ENCODE data around the gene KPNA2. TPM values are rescaled to one million over a fixed set of nuclear protein-coding genes. Genes with fewer than 3 reads are reported as not detected.
A peak's percentile ranks its signal among the peaks of the same experiment; 100 is the strongest.
"Not testable (repeated sequence)": the region's sequence is repeated elsewhere in the genome, so short reads cannot be mapped to it uniquely, and the experiment has no call there.

The KPNA2 gene
- total and polyA plus RNA-seq, 3 donors from 2014 or later, result 143 to 481 (median 157) TPM

DNA sequence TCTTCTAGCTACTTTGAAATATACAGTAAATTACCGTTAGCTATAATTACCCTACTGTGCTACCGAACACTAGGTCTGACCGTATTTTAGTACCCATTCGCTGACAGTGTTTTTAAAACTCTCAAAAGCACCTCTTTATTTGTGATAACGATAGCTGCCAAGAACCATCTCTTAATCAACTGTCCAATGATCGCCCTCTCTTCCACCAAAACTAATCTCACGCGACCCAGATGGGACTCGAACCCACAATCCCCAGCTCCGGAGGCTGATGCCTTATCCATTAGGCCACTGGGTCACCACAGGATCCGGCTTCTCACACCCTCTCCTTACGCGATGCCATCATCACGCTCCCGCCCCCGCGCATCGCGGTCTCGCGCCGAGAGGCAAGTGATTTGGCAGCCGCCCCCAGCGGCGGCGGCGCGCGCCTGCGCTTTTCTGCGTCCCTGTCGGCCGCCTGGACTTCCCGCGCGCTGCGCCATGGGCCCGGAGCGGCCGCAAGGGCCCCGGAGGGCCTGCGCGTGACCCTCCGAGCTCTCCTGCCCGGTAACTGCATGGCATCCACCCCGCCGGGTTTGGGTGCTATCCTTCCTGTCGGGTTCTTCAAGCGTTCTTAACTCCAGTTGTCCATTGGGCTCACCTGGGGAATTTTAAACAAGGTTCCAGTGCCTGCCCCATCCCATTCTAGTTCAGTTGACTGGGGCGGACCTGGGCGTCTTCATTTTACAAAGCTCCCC is 15.7 kb upstream of the KPNA2 start:
- Histone ChIP-seq H3K9me3 (no peaks in the 10 kb centered on the region), H3K36me3 (ENCODE audit: low read depth, missing control alignments) (no peaks in the 10 kb centered on the region), H3K4me3 (peak overlapping the region; percentile 57 to 81), H3K27ac (peak overlapping the region; percentile 91 to 94), H3K27me3 (no peaks in the 10 kb centered on the region), H3K4me1 (no peaks in the 10 kb centered on the region)
- WGBS, 2 donors, result 1 to 3% methylated on average over 25 to 45 of the region's 51 CpGs
- TF ChIP-seq, protein P1, sequence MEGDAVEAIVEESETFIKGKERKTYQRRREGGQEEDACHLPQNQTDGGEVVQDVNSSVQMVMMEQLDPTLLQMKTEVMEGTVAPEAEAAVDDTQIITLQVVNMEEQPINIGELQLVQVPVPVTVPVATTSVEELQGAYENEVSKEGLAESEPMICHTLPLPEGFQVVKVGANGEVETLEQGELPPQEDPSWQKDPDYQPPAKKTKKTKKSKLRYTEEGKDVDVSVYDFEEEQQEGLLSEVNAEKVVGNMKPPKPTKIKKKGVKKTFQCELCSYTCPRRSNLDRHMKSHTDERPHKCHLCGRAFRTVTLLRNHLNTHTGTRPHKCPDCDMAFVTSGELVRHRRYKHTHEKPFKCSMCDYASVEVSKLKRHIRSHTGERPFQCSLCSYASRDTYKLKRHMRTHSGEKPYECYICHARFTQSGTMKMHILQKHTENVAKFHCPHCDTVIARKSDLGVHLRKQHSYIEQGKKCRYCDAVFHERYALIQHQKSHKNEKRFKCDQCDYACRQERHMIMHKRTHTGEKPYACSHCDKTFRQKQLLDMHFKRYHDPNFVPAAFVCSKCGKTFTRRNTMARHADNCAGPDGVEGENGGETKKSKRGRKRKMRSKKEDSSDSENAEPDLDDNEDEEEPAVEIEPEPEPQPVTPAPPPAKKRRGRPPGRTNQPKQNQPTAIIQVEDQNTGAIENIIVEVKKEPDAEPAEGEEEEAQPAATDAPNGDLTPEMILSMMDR (IDR thresholded peaks at IDR 0.05), result peak; percentile 33 to 73 (median 64)
- no peak for TF ChIP-seq POLR2A (IDR thresholded peaks at IDR 0.05)
- intact Hi-C loops (cut with DNase I; ENCODE audit: low total_unique reads), result no loop called here
- peak; percentile 96 for DNase-seq

DNA sequence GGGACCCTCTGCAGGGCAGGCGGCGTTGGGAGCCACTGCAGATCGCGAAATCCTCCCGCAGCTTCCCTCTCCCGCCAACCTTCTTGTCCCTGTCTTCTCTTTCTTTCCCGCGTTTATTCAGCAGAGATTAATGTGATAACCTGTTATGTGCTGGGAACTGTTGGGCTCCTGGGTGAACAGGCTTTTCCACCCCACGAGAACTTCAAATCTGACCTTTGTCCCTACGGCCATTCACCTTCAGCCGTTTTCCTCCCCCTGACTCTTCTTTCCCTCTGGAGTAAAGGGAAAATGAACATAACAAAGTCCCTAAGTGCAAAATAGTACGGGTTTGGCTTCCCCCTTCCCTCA is 15.2 kb upstream of the KPNA2 start:
- H3K4me3 ChIP-seq, result peak overlapping the region; percentile 57 to 81
- no peak for DNase-seq
- TF ChIP-seq POLR2A (IDR thresholded peaks at IDR 0.05), result no peak
- TF ChIP-seq, protein P1 (IDR thresholded peaks at IDR 0.05), result no peak
- no peaks in the 10 kb centered on the region for H3K36me3 ChIP-seq (ENCODE audit: low read depth, missing control alignments)
- H3K27me3 ChIP-seq, result no peaks in the 10 kb centered on the region
- WGBS, 2 donors, result 1% methylated on average over 12 of the region's 12 CpGs
- H3K9me3 ChIP-seq, result no peaks in the 10 kb centered on the region
- intact Hi-C loops (cut with DNase I; ENCODE audit: low total_unique reads), result no loop called here
- H3K4me1 ChIP-seq, result no peaks in the 10 kb centered on the region
- H3K27ac ChIP-seq, result peak overlapping the region; percentile 91 to 94

DNA sequence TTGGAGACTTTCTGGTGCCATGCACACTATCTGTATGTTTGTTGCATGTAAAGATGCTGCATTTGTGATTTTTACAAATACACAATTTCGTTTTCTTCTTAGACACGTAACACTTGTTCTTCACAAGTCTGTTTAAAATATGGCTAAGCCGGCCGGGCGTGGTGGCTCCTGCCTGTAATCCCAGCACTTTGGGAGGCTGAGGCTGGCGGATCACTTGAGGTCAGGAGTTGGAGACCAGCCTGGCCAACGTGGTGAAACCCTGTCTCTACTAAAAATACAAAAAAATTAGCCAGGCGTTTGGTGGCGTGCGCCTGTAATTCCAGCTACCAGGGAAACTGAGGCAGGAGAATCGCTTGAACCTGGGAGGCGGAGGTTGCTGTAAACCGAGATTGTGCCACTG is 14.7 kb upstream of the KPNA2 start:
- WGBS, 2 donors, result 64 to 70% methylated on average over 13 of the region's 13 CpGs
- H3K27me3 ChIP-seq; H3K36me3 ChIP-seq (ENCODE audit: low read depth, missing control alignments); intact Hi-C loops (cut with DNase I; ENCODE audit: low total_unique reads); DNase-seq; H3K9me3 ChIP-seq; H3K4me1 ChIP-seq: not testable (repeated sequence)
- H3K4me3 ChIP-seq, result peak overlapping the region; percentile 57 to 81
- H3K27ac ChIP-seq, result peak overlapping the region; percentile 91 to 94

DNA sequence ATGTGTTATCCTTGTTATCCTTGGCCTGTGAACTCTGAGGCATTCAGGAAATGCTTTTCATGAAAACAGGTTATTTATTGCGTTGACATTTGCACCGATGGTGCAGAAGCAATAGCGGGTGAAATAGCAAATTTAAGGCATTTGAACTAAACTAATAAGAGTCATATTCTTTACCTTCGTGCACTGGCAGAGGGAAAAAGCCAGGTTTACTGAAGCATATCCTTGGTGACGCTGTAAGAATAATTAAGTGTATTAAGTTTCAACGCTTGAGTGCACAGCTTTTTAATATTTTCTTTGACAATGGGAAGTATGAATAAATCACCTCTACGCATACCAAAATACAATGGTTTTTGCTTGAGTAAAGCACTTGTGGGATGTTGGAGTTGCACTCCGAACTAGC is 13.6 kb upstream of the KPNA2 start:
- Histone ChIP-seq H3K36me3 (ENCODE audit: low read depth, missing control alignments) (no peaks in the 10 kb centered on the region), H3K27ac (no peak overlapping the region), H3K4me1 (no peaks in the 10 kb centered on the region), H3K9me3 (no peaks in the 10 kb centered on the region), H3K4me3 (no peak overlapping the region), H3K27me3 (no peaks in the 10 kb centered on the region)
- WGBS, 2 donors, result 55 to 63% methylated on average over 8 of the region's 8 CpGs
- intact Hi-C loops (cut with DNase I; ENCODE audit: low total_unique reads), result no loop called here
- no peak for DNase-seq
- TF ChIP-seq POLR2A (IDR thresholded peaks at IDR 0.05), result no peak
- TF ChIP-seq, protein P1 (IDR thresholded peaks at IDR 0.05), result no peak

DNA sequence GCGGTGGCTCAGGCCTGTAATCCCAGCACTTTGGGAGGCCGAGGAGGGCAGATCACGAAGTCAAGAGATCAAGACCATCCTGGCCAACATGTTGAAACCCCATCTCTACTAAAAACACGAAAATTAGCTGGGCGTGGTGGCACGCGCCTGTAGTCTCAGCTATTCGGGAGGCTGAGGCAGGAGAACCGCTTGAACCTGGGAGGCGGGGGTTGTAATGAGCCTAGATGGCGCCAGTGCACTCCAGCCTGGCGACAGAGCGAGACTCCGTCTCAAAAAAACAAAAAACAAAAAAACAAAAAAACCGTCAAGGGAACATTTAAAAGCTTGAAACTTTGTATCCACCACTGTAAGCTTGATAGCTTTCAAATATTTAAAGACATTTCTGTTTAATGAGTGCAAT is 13.0 kb upstream of the KPNA2 start:
- 59 to 68% methylated on average over 15 of the region's 15 CpGs for WGBS, 2 donors
- H3K9me3 ChIP-seq; H3K4me3 ChIP-seq; H3K27me3 ChIP-seq; DNase-seq; H3K36me3 ChIP-seq (ENCODE audit: low read depth, missing control alignments); H3K4me1 ChIP-seq; intact Hi-C loops (cut with DNase I; ENCODE audit: low total_unique reads); H3K27ac ChIP-seq: not testable (repeated sequence)

Measured in testis (tissue), 3 donors.